ENCODE results near the gene GAB2. TPM values are rescaled to one million over a fixed set of nuclear protein-coding genes. Genes with fewer than 3 reads are reported as not detected.

The GAB2 gene
- total and polyA plus RNA-seq, 2 donors (not counting 1 experiment from before 2014, with no cell fraction given): 5.8 to 85.9 TPM

- intact Hi-C loops (cut with micrococcal nuclease): no loop called here
- POLR2A ChIA-PET: interaction anchor here (0.7 kb wide), 1 partner anchor 34 kb away, joined by 7 read pairs; no protein-coding TSS in a partner anchor
These were observed 16.9 kb downstream of the GAB2 start for GRCh38 chr11:78400702-78401101.

GRCh38 chr11:78400116-78400515, 17.5 kb downstream of the GAB2 start:
- DNase-seq (no peak), ATAC-seq (ENCODE audit: low read depth) (no peak)
- TF ChIP-seq EZH2 (IDR thresholded peaks at IDR 0.05; ENCODE audit: borderline replicate concordance, insufficient read depth, low read depth, low read length, poor library complexity, severe bottlenecking) (no peak), CTCF (IDR thresholded peaks at IDR 0.05) (no peak)
- H2AFZ ChIP-seq (ENCODE audit: insufficient read depth, low read depth, low read length, poor library complexity, severe bottlenecking): no peak overlapping the region
- POLR2A ChIA-PET: interaction anchor here (0.7 kb wide), 1 partner anchor 33 kb away, joined by 7 read pairs; no protein-coding TSS in a partner anchor
- Mint-ChIP-seq H3K27me3 (no peaks in the 10 kb centered on the region), H3K9me3 (ENCODE audit: insufficient read depth) (no peaks in the 10 kb centered on the region), H3K4me3 (no peak overlapping the region), H3K4me1 (peaks cover 34% of the 10 kb centered on the region), H3K27ac (no peak overlapping the region)
- H3K27me3 ChIP-seq (replicated peaks in 1 of 4; ENCODE audit: control extremely low read depth in 1 of 4, control insufficient read depth in 3 of 4, insufficient read depth in 4 of 4, low read length in 3 of 4): no peaks in the 10 kb centered on the region
- H3K4me2 ChIP-seq (replicated peaks; ENCODE audit: low read depth, low read length, poor library complexity, severe bottlenecking): no peak overlapping the region
- CTCF ChIA-PET: interaction anchor here (1.1 kb wide), 1 partner anchor 14 kb away, joined by 3 read pairs; no protein-coding TSS in a partner anchor
- H3K9ac ChIP-seq (ENCODE audit: low read length): no peak overlapping the region
- H4K20me1 ChIP-seq (ENCODE audit: control insufficient read depth, insufficient read depth, low read length, poor library complexity, severe bottlenecking): no peaks in the 10 kb centered on the region
- no peaks in the 10 kb centered on the region for H3K36me3 ChIP-seq (replicated peaks in 1 of 2; ENCODE audit: control extremely low read depth in 1 of 2, control insufficient read depth in 1 of 2, extremely low read depth in 1 of 2, insufficient read depth in 2 of 2, low read length in 1 of 2)
- peaks cover 63% of the 10 kb centered on the region for H3K79me2 ChIP-seq (ENCODE audit: control insufficient read depth, insufficient read depth, low read length)
- peaks cover 8 to 11% of the 10 kb centered on the region in 2 donors for H3K4me1 ChIP-seq (ENCODE audit: control insufficient read depth in 2 of 2, insufficient read depth in 2 of 2, low read length in 2 of 2)
- H3K9me3 ChIP-seq (ENCODE audit: control extremely low read depth in 1 of 3, control insufficient read depth in 2 of 3, insufficient read depth in 1 of 3, low read length in 2 of 3): no peaks in the 10 kb centered on the region
- intact Hi-C loops (cut with micrococcal nuclease): no loop called here
- no peak overlapping the region for H3K27ac ChIP-seq (ENCODE audit: low read length in 2 of 2)
- WGBS (ENCODE audit: insufficient coverage): no CpG with 5 or more reads among the region's 1 CpG
- no peak overlapping the region for H3K4me3 ChIP-seq (ENCODE audit: control extremely low read depth in 1 of 5, extremely low read depth in 1 of 5, insufficient read depth in 1 of 5, low read depth in 2 of 5, low read length in 4 of 5)

More at GRCh38 chr11:78400702-78401101, 16.9 kb downstream of the GAB2 start:
- Histone ChIP-seq H3K9me3 (ENCODE audit: control extremely low read depth in 1 of 3, control insufficient read depth in 2 of 3, insufficient read depth in 1 of 3, low read length in 2 of 3) (no peaks in the 10 kb centered on the region), H4K20me1 (ENCODE audit: control insufficient read depth, insufficient read depth, low read length, poor library complexity, severe bottlenecking) (no peaks in the 10 kb centered on the region), H3K9ac (ENCODE audit: low read length) (no peak overlapping the region), H3K27me3 (replicated peaks in 1 of 4; ENCODE audit: control extremely low read depth in 1 of 4, control insufficient read depth in 3 of 4, insufficient read depth in 4 of 4, low read length in 3 of 4) (no peaks in the 10 kb centered on the region), H2AFZ (ENCODE audit: insufficient read depth, low read depth, low read length, poor library complexity, severe bottlenecking) (no peak overlapping the region), H3K27ac (ENCODE audit: low read length in 2 of 2) (no peak overlapping the region), H3K36me3 (replicated peaks in 1 of 2; ENCODE audit: control extremely low read depth in 1 of 2, control insufficient read depth in 1 of 2, extremely low read depth in 1 of 2, insufficient read depth in 2 of 2, low read length in 1 of 2) (no peaks in the 10 kb centered on the region), H3K4me2 (replicated peaks; ENCODE audit: low read depth, low read length, poor library complexity, severe bottlenecking) (no peak overlapping the region), H3K4me1 (ENCODE audit: control insufficient read depth in 2 of 2, insufficient read depth in 2 of 2, low read length in 2 of 2) (peaks cover 8 to 11% of the 10 kb centered on the region in 2 donors), H3K79me2 (ENCODE audit: control insufficient read depth, insufficient read depth, low read length) (peaks cover 63% of the 10 kb centered on the region), H3K4me3 (ENCODE audit: control extremely low read depth in 1 of 5, extremely low read depth in 1 of 5, insufficient read depth in 1 of 5, low read depth in 2 of 5, low read length in 4 of 5) (no peak overlapping the region)
- CTCF ChIA-PET: interaction anchor here (0.7 to 1.5 kb wide), 3 partner anchors 11 to 164 kb away, joined by 3 to 4 read pairs (median 3); no protein-coding TSS in a partner anchor
- 100% methylated on average over 1 of the region's 3 CpGs for WGBS (ENCODE audit: insufficient coverage)
- H3K27ac Mint-ChIP-seq: no peak overlapping the region
- H3K27me3 Mint-ChIP-seq: no peaks in the 10 kb centered on the region
- H3K4me1 Mint-ChIP-seq: peaks cover 34% of the 10 kb centered on the region
- H3K4me3 Mint-ChIP-seq: no peak overlapping the region
- ATAC-seq (ENCODE audit: low read depth) (no peak), DNase-seq (no peak)
- no peaks in the 10 kb centered on the region for H3K9me3 Mint-ChIP-seq (ENCODE audit: insufficient read depth)
- TF ChIP-seq CTCF (IDR thresholded peaks at IDR 0.05) (no peak), EZH2 (IDR thresholded peaks at IDR 0.05; ENCODE audit: borderline replicate concordance, insufficient read depth, low read depth, low read length, poor library complexity, severe bottlenecking) (no peak)
